Lower leg skin (tissue), 3 donors: ENCODE results near the gene GPX4.

ENCODE experiments used
- POLR2A ChIP-seq, 2 donors: fragments of 450-650 bp; IDR thresholded peaks; one replicate each; pipeline ENCODE4 v1.6.1; 2016 to 2017; ENCODE audit warnings: antibody characterized with exemption in 2 of 2, mild to moderate bottlenecking in 1 of 2, moderate library complexity in 1 of 2
- TF ChIP-seq, protein P1 (sequence below), 3 donors: fragments of 450-650 bp; IDR thresholded peaks; one replicate each; pipeline ENCODE4 v1.5.1; 2016; ENCODE audit warnings: antibody characterized with exemption in 3 of 3, mild to moderate bottlenecking in 3 of 3, moderate library complexity in 2 of 3

DNA sequence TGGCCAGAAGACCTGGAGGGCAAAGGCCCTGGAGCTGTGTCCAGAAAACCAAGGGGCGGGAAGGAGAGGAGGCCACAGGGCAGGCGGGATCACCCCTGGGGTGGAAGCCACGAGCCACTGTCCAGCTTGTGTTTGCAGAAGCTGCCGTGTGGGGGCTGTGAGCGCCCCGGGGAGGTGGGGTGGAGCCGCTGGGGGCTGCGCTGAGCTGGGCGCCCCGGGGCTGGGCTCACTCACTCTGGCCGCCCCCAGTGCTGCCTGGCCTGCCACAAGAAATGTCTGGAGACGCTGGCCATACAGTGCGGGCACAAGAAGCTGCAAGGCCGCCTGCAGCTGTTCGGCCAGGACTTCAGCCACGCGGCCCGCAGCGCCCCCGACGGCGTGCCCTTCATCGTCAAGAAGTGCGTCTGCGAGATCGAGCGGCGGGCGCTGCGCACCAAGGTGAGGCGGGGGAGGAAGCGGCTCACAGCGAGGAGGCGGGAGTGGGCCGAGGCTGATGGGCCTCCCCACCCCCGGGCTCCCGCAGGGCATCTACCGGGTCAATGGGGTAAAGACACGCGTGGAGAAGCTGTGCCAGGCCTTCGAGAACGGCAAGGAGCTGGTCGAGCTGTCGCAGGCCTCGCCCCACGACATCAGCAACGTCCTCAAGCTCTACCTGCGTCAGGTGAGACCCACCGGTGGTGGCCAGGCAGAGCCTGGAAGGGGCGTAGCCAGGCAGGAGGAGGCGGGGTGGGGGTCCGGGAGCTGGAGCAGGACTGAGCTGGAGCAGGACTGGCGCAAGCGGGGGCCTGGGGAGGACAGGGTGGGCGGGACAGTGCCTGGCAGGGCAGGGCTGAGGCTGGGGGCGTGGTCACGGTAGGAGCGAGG, 22.3 kb upstream of the GPX4 start:
- TF ChIP-seq, protein P1, sequence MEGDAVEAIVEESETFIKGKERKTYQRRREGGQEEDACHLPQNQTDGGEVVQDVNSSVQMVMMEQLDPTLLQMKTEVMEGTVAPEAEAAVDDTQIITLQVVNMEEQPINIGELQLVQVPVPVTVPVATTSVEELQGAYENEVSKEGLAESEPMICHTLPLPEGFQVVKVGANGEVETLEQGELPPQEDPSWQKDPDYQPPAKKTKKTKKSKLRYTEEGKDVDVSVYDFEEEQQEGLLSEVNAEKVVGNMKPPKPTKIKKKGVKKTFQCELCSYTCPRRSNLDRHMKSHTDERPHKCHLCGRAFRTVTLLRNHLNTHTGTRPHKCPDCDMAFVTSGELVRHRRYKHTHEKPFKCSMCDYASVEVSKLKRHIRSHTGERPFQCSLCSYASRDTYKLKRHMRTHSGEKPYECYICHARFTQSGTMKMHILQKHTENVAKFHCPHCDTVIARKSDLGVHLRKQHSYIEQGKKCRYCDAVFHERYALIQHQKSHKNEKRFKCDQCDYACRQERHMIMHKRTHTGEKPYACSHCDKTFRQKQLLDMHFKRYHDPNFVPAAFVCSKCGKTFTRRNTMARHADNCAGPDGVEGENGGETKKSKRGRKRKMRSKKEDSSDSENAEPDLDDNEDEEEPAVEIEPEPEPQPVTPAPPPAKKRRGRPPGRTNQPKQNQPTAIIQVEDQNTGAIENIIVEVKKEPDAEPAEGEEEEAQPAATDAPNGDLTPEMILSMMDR (IDR thresholded peaks at IDR 0.05) = no peak
- TF ChIP-seq POLR2A (IDR thresholded peaks at IDR 0.05) = no peak
